Hematopoietic multipotent progenitor cell (in vitro differentiated cells): ENCODE measurements around the gene ZDHHC11. TPM values are rescaled to one million over a fixed set of nuclear protein-coding genes. Genes with fewer than 3 reads are reported as not detected.
A peak's percentile ranks its signal among the peaks of the same experiment; 100 is the strongest.
"Not testable (repeated sequence)": the region's sequence is repeated elsewhere in the genome, so short reads cannot be mapped to it uniquely, and the experiment has no call there.

ENCODE experiments used
- DNase-seq, 3 donors: peaks; one replicate each; pipeline ENCODE4 v3.0.0-alpha.2; 2011 to 2015; ENCODE audit warnings: low read depth in 2 of 3, low spot score in 2 of 3
- total RNA-seq: library from RNA; depleted of rRNA; stranded (reverse); fragments of >200 nt; gene quantifications from one replicate; pipeline ENCODE4 v1.2.3, GENCODE V29; 2012

The ZDHHC11 gene
- total RNA-seq, 1 donor: 5.9 TPM

DNA sequence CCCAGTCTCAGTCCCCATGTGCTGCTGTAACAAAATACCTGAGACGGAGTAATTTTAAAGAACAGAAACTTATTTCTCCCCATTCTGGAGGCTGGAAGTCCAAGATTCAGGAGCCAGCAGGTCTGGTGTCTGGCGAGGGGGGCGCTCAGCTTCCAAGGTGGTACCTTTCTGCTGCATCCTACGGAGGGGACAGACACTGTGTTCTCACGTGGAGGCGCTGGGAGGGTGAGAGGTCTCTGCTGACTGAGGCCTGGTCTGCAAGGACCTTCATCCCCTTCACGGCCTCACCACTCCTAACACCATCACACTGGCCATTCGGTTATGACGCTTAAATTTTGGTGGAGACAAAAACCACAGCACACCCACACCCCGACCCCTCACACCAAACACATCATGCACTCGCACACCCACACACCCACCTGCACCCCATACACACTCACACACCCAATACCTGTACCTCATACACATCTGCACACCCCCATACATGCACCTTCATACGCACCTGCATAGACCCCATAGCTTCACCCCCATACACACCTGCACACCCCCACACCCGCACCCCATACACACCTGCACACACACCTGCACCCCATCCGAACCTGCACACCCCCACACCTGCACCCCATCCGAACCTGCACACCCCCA is 9.8 kb upstream of the ZDHHC11 start:
- no peak for DNase-seq

DNA sequence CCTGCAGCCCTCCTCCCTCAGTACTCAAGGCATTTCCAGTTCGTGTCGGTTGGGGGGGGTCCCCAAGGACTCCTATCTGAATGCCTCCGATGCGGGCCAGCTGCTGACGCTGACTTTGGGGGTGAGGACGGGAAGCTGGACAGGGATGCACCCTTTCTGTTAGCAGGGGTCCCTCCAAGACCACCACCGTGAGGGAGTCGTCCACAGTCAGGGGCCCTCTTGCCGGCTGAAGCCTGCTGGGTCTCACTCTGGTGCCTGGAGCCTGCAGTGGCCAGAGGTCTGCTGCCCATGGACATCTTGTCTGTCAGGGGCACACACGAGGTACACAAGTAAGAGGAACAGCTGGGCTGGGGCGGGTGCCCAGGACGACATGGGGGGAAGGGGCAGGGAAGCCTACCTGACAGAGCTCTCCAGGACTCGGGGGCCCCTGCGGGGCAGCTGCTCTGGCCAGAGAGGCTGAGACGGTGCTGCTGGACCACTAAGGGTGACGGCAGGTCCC is 9.1 kb upstream of the ZDHHC11 start:
- no peak for DNase-seq

DNA sequence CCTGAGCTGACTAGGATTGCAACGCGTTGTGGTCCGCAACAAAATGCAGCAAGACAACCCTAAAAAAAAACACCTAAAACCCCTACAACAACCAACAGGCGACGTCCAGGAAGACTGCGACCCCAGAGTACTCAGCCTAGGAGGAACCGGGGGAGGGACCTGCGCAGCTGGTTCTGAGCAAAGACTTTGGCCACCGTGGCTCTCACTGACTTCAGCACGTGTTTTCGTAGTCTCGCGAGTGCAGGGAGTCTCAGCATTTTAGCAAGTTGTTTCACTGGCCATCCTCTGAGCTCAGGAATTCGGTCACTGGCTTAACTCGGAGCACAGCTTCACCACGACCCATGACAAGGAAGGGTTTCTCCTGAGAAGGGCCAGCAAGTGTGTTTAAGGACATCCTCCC is 8.6 kb upstream of the ZDHHC11 start:
- no peak for DNase-seq

DNA sequence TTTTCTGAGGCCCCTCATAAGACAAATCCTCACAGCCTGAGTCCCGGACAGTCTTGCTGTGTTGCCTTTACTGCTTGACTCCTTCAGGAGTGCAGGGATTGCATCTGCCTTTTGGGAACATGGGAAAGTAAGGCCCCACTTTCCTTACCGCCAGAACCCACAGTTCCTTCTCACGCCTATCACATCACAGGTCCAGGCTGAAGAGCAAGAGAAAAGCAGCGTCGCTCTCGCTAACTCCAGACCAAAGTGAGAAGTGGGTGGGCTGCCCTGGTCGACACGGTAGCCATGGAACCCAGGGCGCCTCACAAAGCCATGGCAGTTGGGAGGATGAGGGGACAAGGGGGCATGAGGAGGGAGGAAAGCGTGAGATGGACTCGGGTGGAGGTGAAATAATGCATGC is 7.9 kb upstream of the ZDHHC11 start:
- no peak for DNase-seq

DNA sequence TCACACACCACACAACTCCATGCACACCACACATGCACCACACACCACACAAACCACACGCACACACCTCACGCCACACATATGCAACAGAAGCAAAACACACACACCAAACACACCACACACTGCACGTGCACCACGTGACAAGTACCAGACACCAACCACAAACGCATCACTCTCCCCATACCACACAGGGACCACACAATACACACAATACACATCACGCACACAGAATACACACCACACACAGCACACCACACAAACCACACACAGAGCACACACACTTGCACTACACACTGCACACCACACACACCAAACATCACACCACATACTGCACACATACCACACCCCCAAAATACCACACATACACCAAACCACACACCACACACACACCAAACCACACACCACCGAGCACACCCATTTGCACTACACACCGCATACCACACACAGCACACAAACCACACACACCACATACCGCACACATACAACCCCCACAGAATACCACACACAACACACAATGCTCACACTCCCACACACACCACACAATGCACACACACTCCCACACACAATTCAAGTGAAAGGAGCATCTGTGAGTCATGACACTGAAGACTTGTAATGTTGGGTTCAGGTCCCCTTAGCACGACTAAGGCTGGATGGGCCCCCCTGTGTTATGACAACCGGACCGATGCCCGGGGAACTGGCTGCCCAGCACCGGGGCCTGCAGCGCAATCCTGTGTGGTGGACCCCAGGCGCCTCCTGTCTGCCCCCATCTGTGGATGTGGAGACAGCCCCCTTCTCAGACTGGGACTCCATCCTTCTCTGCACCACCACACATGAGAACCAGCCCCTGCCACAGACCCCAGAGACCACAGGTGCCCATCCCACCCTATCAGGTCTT is 6.0 kb upstream of the ZDHHC11 start:
- no peak for DNase-seq

DNA sequence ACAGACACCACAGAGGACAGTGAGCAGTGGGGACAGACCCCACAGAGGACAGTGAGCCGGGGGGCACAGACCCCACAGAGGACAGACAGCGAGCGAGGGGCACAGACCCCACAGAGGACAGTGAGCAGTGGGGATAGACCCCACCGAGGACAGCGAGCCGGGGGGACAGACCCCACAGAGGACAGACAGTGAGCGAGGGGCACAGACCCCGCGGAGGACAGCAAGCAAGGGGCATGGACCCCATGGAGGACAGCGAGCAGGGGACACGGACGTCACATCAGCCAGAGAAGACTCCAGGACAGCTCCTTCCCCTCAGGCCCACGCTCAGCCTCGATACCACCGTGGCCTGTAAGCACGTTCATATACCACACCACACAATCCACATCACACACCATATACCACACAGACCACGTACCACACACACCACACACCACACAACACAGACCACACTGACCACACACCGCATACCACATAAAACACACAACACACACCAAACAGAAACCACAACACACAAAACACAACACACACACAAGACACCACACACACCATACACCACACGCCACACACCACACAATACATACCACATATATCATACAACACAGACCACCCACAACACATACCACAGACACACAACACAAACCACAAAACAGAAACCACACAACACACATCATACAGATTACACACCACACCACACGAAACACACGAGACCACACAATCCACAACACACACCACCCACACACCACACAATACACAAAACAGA is 5.2 kb upstream of the ZDHHC11 start:
- DNase-seq: peak in 1 of 3 donors; percentile 7

DNA sequence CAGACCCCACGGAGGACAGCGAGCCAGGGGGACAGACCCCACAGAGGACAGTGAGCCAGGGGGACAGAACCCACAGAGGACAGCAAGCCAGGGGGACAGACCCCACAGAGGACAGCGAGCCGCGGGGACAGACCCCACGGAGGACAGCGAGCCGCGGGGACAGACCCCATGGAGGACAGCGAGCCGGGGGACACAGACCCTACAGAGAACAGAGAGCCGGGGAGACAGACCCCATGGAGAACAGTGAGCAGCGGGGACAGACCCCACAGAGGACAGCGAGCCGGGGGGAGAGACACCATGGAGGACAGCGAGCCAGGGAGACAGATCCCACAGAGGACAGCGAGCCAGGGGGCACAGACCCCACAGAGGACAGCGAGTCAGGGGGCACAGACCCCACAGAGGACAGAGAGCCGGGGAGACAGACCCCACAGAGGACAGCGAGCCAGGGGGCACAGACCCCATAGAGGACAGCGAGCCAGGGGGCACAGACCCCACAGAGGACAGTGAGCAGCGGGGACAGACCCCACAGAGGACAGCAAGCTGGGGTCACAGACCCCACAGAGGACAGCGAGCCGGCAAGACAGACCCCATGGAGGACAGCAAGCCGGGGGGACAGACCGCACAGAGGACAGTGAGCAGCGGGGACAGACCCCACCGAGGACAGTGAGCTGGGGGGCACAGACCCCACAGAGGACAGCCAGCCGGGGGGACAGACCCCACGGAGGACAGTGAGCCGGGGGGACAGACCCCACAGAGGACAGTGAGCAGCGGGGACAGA is 4.4 kb upstream of the ZDHHC11 start:
- DNase-seq: no peak

DNA sequence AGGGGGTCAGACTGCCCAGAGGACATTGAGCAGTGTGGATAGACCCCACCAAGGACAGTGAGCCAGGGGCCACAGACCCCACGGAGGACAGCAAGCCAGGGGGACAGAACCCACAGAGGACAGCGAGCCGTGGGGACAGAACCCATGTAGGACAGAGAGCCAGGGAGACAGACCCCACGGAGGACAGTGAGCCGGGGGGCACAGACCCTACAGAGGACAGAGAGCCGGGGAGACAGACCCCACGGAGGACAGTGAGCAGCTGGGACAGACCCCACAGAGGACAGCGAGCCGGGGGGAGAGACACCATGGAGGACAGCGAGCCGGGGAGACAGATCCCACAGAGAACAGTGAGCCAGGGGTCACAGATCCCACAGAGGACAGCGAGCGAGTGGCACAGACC is 3.4 kb upstream of the ZDHHC11 start:
- no peak for DNase-seq

DNA sequence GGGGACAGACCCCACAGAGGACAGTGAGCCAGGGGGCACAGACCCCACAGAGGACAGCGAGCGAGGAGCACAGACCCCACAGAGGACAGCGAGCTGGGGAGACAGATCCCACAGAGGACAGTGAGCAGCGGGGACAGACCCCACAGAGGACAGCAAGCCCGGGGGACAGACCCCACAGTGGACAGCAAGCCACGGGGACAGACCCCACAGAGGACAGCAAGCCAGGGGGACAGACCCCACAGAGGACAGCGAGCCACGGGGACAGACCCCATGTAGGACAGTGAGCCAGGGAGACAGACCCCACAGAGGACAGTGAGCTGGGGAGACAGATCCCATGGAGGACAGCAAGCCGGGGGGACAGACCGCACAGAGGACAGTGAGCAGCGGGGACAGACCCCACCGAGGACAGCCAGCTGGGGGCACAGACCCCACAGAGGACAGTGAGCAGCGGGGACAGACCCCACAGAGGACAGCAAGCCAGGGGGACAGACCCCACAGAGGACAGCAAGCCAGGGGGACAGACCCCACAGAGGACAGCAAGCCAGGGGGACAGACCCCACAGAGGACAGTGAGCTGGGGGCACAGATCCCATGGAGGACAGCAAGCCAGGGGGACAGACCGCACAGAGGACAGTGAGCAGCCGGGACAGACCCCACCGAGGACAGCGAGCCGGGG is 2.8 kb upstream of the ZDHHC11 start:
- DNase-seq: not testable (repeated sequence)

DNA sequence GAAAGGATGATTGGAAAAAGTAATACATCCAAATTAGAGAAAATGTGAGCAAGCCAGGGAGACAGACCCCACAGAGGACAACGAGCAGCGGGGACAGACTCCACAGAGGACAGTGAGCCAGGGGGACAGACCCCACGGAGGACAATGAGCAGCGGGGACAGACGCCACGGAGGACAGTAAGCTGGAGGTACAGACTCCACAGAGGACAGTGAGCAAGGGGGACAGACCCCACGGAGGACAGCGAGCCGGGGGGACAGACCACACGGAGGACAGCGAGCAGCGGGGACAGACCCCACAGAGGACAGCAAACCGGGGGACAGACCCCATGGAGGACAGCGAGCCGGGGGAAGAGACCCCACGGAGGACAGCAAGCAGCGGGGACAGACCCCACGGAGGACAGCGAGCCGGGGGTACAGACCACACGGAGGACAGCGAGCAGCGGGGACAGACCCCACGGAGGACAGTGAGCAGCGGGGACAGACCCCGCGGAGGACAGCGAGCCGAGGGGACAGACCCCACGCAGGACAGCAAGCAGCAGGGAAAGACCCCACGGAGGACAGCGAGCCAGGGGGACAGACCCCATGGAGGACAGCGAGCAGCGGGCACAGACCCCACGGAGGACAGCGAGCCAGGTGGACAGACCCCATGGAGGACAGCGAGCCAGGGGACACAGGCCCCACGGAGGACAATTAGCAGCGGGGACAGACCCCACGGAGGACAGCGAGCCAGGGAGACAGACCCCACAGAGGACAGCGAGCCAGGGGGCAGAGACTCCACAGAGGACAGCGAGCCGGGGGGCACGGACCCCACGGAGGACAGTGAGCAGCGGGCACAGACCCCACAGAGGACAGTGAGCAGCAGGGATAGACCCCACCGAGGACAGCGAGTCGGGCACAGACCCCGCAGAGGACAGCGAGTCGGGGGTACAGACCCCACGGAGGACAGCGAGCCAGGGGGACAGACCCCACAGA is 1.9 kb upstream of the ZDHHC11 start:
- no peak for DNase-seq

DNA sequence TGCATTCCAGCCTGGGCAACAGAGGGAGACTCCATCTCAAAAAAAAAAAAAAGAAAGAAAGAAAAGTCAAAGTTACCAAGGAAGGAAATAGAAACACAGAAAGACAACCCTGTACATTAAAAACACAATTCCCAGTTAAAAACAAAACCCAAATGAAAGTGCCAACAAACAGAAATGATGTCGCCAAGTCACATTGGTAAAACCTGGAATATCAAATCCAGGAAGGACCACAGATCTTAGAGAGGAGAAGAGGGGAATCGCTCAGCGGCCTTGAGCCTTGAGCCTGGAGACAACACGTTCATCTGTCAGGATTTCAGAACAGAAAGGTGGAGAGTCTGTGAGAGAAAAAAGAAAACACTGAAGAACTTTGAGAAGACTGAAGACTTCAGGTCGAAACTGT is 1.2 kb upstream of the ZDHHC11 start:
- no peak for DNase-seq

DNA sequence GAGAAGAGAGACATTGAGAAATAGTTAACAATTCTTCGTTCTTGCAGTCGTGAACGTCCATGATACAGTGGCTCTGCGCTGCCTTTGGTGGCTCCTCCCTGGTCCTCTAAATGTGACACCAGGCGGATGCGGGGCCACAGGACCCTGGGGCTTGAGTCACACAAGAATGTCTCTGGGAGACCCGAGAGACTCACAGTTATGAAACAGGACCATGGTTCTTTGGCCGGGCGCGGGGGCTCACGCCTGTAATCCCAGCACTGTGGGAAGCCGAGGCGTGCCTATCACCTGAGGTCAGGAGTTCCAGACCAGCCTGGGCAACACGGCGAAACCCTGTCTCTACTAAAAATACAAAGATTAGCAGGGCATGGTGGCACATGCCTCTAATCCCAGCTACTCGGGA is 767 bp upstream of the ZDHHC11 start:
- DNase-seq: no peak

DNA sequence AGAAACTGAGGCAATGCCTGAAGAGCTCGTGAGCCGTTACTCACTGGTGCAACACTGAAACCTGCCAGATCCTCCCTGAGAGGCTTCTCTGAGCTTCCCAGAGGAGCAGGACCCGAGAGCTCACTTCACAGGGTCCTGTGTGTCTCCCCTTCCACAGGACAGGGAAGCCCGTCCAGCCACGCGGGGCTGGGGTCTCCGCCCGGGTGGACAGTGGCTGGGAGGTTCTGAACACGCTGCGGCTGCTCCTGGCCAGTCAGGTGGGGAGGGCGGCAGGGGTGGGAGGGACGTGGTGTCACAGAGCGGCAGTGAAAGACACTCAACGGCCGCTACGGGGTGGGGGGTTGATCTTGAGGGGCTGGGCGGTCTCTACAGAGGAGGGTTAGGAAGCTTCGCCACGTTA is 290 bp upstream of the ZDHHC11 start:
- no peak for DNase-seq

DNA sequence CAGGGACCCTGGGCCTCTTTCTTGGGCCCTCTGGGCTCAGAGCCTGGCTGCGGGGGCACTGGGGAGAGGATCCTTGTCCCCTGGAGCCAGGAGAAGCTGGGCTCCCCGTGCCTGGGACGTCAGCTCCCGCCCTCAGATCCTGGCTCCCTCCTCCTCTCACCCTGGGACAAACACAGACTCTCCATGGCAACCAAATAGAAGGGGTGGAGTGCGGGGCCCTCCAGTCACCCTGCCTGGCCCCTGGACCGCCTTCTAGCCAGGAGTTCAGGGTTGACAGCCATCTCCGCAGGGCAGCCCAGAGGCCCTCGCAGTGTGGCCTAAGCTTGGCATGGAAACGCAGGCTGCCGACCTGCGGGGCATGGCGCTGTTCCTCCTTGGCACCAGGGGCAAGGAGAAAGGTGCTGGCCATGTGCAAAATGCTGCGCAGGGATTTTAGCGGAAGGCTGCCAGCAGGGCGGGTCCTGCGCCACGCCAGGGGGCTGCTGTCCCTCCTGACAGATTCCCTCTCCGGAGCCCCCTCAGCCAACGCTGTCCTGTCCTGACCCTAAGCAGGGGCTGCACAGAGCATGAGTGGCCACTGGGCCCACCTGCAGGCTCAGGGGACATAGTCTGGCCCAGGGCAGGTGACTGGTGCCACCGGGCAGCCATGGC is 1.0 kb downstream of the ZDHHC11 start:
- no peak for DNase-seq

DNA sequence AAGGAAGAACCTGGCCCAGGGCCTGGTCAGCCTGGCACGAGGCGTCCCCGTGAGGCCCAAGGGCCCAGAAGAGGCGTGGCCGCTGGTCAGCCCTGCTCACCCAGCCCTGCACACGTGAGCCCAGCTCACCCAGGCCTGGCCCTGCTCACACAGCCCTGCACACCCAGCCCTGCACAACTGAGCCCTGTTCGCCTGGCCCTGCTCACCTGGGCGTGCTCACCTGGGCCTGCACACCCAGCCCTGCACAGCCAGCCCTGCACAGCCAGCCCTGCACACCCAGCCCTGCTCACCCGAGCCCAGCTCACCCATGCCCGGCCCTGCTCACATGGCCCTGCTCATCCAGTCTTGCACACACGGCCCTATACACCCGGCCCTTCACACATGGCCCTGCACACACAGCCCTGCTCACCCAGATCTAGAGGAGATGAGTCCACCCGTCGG is 2.1 kb downstream of the ZDHHC11 start:
- no peak for DNase-seq

DNA sequence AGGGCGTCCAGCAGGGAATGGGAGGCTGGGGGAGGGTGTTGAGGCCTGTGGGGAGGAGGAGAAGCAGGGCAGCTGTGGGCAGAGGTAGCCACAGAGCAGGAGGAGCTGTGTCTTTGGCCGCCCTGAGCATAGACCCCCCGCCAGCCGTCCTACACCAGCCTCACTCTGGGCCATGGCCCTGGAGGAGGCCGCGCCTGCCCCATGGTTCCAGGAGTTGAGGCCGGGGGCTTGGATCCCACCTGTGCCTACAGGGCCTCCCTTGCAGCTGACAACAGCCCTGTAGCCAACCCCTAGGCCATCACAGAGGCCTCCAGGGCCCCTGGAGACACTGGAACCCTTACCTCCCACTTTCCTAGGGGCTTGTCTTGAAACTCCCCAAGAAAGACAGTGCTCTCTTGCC is 3.0 kb downstream of the ZDHHC11 start:
- DNase-seq: not testable (repeated sequence)

DNA sequence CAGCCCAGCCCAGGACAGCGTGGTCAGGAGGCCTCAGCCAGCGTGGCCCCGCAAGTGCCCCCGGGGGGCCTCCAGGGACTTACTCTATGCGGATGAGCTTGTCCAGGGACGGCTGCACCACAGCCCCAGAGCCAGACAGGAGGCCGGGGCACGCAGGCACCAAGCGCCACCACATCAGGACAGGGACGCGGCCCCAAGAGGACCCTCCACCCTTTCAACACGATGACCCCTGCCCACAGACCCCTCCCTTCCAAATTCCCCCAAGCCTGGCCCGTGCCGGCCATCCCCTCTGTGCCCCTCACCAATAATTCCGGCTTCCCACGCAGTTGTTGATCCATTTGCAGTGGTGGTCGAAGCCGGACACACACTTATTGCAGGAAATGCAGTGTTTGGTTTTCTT is 3.6 kb downstream of the ZDHHC11 start:
- not testable (repeated sequence) for DNase-seq

DNA sequence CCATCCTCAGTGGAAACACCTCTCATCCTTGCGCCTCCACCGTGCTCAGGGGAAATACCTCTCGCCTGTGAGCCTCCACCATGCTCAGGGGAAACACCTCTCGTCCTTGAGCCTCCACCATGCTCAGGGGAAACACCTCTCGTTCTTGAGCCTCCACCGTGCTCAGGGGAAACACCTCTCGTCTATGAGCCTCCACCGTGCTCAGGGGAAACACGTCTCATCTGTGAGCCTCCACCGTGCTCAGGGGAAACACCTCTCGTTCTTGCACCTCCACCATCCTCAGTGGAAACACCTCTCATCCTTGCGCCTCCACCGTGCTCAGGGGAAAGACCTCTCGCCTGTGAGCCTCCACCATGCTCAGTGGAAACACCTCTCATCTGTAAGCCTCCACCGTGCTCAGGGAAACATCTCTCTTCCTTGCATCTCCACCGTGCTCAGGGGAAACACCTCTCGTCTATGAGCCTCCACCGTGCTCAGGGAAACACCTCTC is 4.1 kb downstream of the ZDHHC11 start:
- DNase-seq: not testable (repeated sequence)
